HG03432 (cell line): ENCODE measurements around the gene ATAD5.
"Not testable (repeated sequence)": the region's sequence is repeated elsewhere in the genome, so short reads cannot be mapped to it uniquely, and the experiment has no call there.

ENCODE experiments used
- ATAC-seq: cut with Tn5 transposase; IDR thresholded peaks from one replicate; pipeline ENCODE4 v1.9.1; 2021; ENCODE audit warnings: mild to moderate bottlenecking, moderate library complexity; ENCODE audit not compliant: unreplicated experiment

Gene ATAD5

GRCh38 chr17:30831663-30832437, at the start of gene ATAD5:
ATAD5 (plus strand) TSS chr17:30831966; CDS start chr17:30832348, 382 bp downstream.
- peak; percentile 82 for ATAC-seq

DNA sequence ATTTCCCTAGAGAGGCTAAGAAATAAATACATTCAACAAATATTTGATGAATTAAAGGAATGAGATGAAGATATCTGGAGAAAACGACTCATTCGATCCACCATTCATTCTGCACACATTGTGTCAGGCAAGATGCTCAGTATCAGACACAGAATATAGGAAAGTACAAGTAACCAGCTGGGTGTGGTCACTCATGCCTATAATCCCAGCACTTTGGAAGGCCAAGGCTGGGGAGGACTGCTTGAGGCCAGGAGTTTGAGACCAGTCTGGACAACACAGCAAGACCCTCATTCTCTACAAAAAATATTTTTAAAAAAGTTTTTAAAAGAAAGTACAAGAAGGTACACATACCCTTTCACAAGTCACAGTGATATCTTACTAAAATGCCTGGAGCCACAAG, 49.6 kb upstream of the ATAD5 start:
- no peak for ATAC-seq

GRCh38 chr17:30788918-30789317, 42.8 kb upstream of the ATAD5 start:
- no peak for ATAC-seq

DNA sequence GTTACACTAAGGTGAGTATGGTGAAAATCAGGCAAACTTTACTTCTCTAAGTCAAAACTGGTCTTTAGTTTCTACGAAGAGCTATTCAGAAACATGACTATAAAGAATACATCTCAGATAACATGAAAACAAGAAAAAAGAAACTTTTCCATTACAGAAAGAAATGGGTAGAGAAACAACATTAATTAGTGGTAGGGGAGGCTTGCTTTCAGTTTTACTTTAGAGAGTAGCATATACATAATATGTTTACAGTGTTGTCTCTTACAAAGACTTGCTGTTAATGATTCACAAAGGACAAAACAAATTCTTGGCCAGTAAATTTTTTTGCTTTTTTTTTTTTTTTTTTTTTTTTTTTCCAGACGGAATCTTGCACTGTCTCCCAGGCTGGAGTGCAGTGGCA, 41.5 kb upstream of the ATAD5 start:
- ATAC-seq, result no peak

DNA sequence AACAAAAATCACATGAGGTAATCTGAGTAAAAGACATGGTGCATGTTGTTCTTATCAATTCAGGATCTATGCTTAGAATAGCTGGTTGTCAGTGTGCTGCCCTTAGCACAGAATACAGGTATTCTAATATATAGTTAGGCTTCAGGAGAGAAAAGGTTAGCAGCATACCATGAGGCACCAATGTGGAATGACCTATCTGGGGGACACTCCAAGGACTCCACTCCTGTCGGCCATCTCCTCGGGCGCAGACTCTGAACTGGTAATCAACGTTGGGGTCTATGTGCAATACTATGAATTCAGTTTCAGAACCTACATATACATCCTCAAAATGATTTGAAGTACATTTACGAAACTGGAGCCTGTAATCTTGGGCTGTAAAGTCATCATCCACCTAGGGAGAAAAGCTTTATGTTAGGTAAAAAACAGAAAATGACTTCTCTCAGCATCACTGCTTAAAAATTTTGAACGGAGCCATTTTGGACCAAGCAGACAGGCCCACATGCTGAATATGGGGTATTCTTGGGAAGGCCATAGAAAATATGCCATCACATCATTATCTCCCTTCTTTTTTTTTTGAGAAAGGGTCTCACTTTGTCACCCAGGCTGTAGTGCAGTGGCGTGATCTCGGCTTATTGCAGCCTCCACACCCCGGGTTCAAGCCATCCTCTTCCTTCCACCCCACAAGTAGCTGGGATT, 38.3 kb upstream of the ATAD5 start:
- ATAC-seq, result no peak

DNA sequence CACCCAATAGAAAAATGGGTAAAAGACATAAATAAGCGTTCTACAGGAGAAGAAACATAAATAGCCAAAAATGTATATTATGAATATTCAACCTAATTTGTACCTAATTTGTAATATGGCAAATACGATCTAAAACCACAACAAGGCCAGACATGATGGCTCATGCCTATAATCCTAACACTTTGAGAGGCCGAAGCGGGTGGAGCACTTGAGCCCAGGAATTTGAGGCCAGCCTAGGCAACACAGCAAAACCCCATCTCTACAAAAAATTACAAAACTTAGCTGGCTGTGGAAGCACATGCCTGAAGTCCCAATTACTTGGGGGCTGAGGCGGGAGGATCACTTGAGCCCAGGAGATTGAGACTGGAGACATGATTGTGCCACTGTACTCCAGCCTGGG, 37.4 kb upstream of the ATAD5 start:
- no peak for ATAC-seq

DNA sequence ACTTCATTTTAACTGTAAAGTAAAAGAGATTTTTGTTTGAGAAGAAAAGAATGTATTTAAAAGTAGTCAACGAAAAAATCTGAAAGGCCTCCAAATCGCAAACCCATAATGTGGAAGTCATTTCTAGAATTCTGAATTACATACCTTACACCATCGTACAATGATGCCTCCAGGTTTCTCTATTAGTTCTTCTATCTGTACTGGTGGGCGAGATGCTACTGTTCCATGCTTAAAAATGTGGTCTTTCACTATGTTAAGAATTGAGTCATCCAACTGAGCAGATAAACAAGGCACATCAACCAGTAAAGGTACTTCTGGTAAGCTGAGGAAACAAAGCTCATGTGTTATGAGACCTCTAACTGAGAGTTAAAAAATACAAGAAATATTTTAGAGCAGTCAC, 35.8 kb upstream of the ATAD5 start:
- ATAC-seq, result no peak

GRCh38 chr17:30801671-30802070, 30.1 kb upstream of the ATAD5 start:
- no peak for ATAC-seq

GRCh38 chr17:30805944-30806456, 25.8 kb upstream of the ATAD5 start:
- no peak for ATAC-seq

GRCh38 chr17:30807896-30808295, 23.9 kb upstream of the ATAD5 start:
- no peak for ATAC-seq

- ATAC-seq, result peak; percentile 82
Measured at GRCh38 chr17:30808785-30809286, 22.9 kb upstream of the ATAD5 start.

- ATAC-seq, result no peak
Measured at GRCh38 chr17:30809867-30810266, 21.9 kb upstream of the ATAD5 start.

DNA sequence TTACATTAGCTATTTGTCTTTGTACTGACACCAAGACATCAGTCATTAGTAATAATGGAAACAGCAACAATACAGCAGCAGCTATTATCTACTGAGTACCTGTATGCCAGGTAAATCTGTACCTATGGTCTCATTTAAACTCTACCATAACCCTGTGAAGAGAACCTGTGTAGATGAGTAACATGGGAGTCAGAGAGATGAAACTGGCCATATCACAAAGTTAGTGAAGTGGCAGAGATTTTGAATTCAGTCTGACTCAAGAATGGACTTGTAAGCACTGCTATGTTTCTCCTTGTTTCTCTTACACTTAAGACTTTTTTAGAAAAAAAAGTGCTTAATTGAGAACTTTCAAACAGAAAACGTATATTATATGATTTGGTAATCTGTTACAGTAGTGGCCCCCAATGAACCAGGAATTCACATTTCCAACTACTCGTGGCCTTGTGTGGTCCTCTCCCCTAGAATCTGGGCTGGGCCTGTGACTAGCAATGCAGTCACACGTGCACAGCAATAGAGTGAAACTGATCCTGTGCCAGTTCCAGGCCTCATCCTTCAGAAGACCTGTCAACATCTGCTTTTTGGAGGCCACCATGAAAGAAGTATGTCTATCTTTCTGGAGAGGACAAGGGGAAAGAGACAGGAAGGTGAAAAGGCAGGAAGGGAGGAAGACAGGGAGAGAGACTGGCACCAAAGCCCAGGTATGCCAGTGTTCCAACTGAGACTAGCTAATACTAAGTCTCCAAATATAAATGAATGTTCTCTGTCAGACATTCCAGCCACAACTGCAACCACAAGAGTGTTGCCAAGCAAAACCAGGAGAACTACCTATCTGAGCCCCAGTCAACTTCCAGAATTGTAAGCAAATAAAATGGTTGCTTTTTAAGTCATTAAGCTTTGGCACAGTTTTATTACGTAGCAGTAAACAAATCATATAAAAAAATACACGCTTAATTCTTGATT, 19.3 kb upstream of the ATAD5 start:
- ATAC-seq, result no peak

- not testable (repeated sequence) for ATAC-seq
Measured at GRCh38 chr17:30814236-30814635, 17.5 kb upstream of the ATAD5 start.

DNA sequence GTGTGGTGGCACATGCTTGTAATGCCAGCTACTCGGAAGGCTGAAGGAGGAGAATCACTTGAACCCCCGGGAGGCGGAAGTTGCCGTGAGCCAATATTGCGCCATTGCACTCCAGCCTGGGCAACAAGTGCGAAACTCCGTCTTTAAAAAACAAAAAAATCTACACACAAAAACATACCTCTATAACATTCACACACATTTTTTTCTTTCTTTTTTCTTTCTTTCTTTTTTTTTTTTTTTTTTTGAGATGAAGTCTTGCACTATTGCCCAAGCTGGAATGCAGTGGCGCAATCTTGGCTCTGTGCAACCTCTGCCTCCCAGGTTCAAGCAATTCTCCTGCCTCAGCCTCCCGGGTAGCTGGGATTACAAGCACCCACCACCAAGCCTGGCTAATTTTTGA, 16.9 kb upstream of the ATAD5 start:
- not testable (repeated sequence) for ATAC-seq

DNA sequence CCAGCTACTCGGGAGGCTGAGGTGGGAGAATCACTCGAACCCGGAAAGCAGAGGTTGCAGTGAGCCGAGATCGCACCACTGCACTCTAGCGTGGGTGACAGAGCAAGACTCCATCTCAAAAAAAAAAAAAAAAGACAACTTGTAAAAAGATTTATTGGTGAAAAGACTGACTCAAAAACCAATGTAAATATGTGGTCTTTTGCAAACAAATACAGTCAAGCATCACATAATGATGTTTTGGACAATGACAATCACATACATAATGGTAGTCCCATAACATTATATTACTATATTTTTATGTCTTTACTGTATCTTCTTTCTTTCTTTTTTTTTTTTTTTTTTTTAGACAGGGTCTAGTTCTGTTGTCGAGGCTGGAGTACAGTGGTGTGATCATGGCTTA, 15.6 kb upstream of the ATAD5 start:
- ATAC-seq, result no peak

DNA sequence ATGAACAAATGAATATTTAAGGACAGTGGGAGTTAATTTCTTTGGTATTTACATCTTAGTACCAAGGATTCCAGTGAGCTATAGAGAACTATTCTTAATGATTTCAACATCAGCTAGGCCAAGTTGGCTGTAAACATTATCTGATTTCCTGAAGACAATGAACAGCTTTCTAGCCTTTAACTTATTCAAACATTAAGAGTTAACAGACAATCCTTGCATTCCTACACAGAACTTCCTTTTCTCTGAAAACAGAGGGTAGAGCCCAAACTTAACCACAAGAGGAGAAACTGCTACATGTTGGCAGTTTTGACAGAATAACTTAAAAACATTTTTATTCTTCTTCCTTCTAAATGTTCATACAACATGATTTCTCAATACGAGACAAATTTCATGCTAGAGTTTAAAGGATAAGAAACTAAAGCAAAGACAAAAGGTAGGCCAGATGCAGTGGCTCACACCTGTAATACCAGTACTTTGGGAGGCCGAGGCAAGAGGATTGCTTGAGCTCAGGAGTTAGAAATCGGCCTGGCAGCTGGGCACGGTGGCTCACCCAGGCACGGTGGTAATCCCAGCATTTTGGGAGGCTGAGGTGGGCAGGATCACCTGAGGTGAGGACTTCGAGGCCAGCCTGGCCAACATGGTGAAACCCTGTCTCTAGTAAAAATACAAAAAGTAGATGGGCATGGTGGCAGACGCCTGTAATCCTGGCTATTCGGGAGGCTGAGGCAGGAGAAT, 11.6 kb upstream of the ATAD5 start:
- ATAC-seq, result no peak

- no peak for ATAC-seq
Measured at GRCh38 chr17:30821871-30822723, 9.7 kb upstream of the ATAD5 start.

GRCh38 chr17:30822919-30823318, 8.8 kb upstream of the ATAD5 start:
- not testable (repeated sequence) for ATAC-seq
